ENCODE data around the gene SETBP1. TPM values are rescaled to one million over a fixed set of nuclear protein-coding genes. Genes with fewer than 3 reads are reported as not detected.

The SETBP1 gene
- polyA plus RNA-seq, 2 donors: 1.5 to 1.6 TPM

- Histone ChIP-seq H3K9me3 (ENCODE audit: control insufficient read depth in 2 of 2, insufficient read depth in 1 of 2, low read depth in 1 of 2, low read length in 1 of 2) (no peaks in the 10 kb centered on the region), H3K36me3 (ENCODE audit: control insufficient read depth in 2 of 2, insufficient read depth in 2 of 2, low read length in 1 of 2) (peaks cover 0 to 3% of the 10 kb centered on the region in 2 donors), H3K4me1 (ENCODE audit: control insufficient read depth in 2 of 2, insufficient read depth in 2 of 2, low read length in 1 of 2) (peaks cover 0 to 4% of the 10 kb centered on the region in 2 donors), H3K27me3 (ENCODE audit: control insufficient read depth in 1 of 2, insufficient read depth in 2 of 2, low read length in 2 of 2) (no peaks in the 10 kb centered on the region), H3K4me3 (ENCODE audit: low read depth in 1 of 2, low read length in 2 of 2) (no peak overlapping the region), H3K27ac (ENCODE audit: low read depth in 2 of 2, low read length in 1 of 2) (no peak overlapping the region)
- WGBS, 2 donors: 61 to 69% methylated on average over 13 of the region's 13 CpGs
Measured at GRCh38 chr18:45008694-45009413, 328.2 kb downstream of the SETBP1 start.

- Histone ChIP-seq H3K9me3 (ENCODE audit: control insufficient read depth in 2 of 2, insufficient read depth in 1 of 2, low read depth in 1 of 2, low read length in 1 of 2) (no peaks in the 10 kb centered on the region), H3K4me3 (ENCODE audit: low read depth in 1 of 2, low read length in 2 of 2) (no peak overlapping the region), H3K36me3 (ENCODE audit: control insufficient read depth in 2 of 2, insufficient read depth in 2 of 2, low read length in 1 of 2) (peaks cover 0 to 3% of the 10 kb centered on the region in 2 donors), H3K27me3 (ENCODE audit: control insufficient read depth in 1 of 2, insufficient read depth in 2 of 2, low read length in 2 of 2) (no peaks in the 10 kb centered on the region), H3K4me1 (ENCODE audit: control insufficient read depth in 2 of 2, insufficient read depth in 2 of 2, low read length in 1 of 2) (peaks cover 0 to 8% of the 10 kb centered on the region in 2 donors), H3K27ac (ENCODE audit: low read depth in 2 of 2, low read length in 1 of 2) (no peak overlapping the region)
- 70 to 73% methylated on average over 5 of the region's 5 CpGs for WGBS, 2 donors
Measured at GRCh38 chr18:45009756-45010155, 329.1 kb downstream of the SETBP1 start.

DNA sequence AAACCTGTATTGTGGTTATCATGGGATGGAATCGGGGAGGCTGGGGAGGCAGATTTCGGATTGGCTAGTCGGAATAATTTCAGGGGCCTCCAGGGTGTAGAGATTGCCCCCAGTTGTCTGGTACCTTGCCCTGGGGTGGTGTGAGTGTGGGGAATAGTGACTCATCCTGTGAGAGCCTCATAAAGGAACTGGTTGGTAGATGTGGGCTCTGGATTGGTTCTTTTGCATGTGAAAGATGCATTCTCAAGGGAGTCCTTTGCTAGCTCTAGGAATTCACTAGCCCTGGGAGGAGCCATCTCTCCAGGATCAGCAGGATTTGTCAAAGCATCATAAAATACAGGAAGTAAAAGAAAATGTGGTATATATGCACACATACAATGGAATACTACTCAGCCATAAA, 331.6 kb downstream of the SETBP1 start:
- WGBS, 2 donors: 91 to 93% methylated on average over 3 of the region's 3 CpGs
- Histone ChIP-seq H3K4me1 (ENCODE audit: control insufficient read depth in 2 of 2, insufficient read depth in 2 of 2, low read length in 1 of 2) (peaks cover 0 to 11% of the 10 kb centered on the region in 2 donors), H3K27me3 (ENCODE audit: control insufficient read depth in 1 of 2, insufficient read depth in 2 of 2, low read length in 2 of 2) (no peaks in the 10 kb centered on the region), H3K9me3 (ENCODE audit: control insufficient read depth in 2 of 2, insufficient read depth in 1 of 2, low read depth in 1 of 2, low read length in 1 of 2) (no peaks in the 10 kb centered on the region), H3K36me3 (ENCODE audit: control insufficient read depth in 2 of 2, insufficient read depth in 2 of 2, low read length in 1 of 2) (peaks cover 0 to 3% of the 10 kb centered on the region in 2 donors), H3K27ac (ENCODE audit: low read depth in 2 of 2, low read length in 1 of 2) (no peak overlapping the region), H3K4me3 (ENCODE audit: low read depth in 1 of 2, low read length in 2 of 2) (no peak overlapping the region)

DNA sequence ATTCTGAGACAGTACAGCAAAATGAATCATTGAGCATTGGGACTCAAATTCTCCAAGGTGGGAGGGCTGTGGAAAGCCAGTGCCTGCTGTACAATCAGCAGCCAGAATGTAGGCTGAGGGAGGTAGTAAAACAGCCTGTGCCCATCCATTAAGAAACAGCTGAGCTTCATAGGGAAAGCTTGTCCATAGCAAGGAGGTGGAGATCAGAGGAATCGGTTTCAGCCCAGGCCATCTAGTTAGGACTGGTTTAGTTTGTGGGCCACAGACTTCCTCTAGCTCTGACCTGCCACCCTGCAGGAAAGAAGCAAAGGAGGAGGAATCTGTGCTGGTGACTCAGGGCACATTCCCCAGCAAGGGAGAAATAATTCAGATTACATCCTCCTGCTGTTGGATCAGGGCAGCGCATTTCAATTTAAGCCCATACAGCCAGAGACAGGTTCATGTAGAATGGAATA, 333.4 kb downstream of the SETBP1 start:
- no peaks in the 10 kb centered on the region for H3K36me3 ChIP-seq (ENCODE audit: control insufficient read depth in 2 of 2, insufficient read depth in 2 of 2, low read length in 1 of 2)
- 53 to 78% methylated on average over 2 of the region's 2 CpGs for WGBS, 2 donors
- H3K27me3 ChIP-seq (ENCODE audit: control insufficient read depth in 1 of 2, insufficient read depth in 2 of 2, low read length in 2 of 2): no peaks in the 10 kb centered on the region
- H3K4me1 ChIP-seq (ENCODE audit: control insufficient read depth in 2 of 2, insufficient read depth in 2 of 2, low read length in 1 of 2): peaks cover 0 to 10% of the 10 kb centered on the region in 2 donors
- H3K4me3 ChIP-seq (ENCODE audit: low read depth in 1 of 2, low read length in 2 of 2): no peak overlapping the region
- H3K9me3 ChIP-seq (ENCODE audit: control insufficient read depth in 2 of 2, insufficient read depth in 1 of 2, low read depth in 1 of 2, low read length in 1 of 2): no peaks in the 10 kb centered on the region
- peak overlapping the region; percentile 37 to 55 for H3K27ac ChIP-seq (ENCODE audit: low read depth in 2 of 2, low read length in 1 of 2)

DNA sequence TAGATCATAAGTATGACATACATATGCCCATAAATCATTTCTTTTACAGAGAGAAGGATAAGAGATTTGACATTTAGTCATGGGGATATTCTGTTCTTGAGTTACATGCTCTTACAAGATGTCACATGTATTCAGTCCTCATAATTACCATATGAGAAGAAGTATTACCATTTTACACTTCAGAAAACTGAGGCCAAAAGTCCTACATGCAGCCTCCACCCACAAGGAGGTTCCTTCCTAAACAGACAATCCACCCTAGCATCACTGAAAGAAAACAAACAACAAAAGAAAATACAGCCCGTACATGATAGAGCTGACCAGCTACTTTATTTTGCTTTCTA, 335.1 kb downstream of the SETBP1 start:
- WGBS, 2 donors: 22 to 38% methylated on average over 1 of the region's 1 CpG

DNA sequence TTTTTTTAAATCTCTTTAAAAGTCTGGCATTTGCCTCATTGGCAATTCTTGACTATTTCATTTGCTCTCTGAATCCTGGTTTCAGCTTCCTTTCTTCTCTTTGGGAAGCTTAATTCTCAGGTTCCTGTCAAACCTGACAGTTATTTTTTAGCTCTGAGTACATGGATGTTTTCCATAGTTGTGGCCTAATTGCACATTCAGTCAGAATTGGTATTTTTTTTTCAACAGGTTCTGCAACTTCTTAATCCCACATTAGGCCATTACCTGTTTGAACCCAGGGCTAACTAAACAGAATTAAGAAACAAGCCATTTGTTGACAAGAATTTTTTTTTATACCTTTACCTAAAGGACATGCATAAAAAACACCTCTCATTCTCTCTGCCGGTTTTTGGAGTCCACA, 338.8 kb downstream of the SETBP1 start:
- no peaks in the 10 kb centered on the region for H3K27me3 ChIP-seq (ENCODE audit: control insufficient read depth in 1 of 2, insufficient read depth in 2 of 2, low read length in 2 of 2)
- no peaks in the 10 kb centered on the region for H3K9me3 ChIP-seq (ENCODE audit: control insufficient read depth in 2 of 2, insufficient read depth in 1 of 2, low read depth in 1 of 2, low read length in 1 of 2)
- 52 to 71% methylated on average over 1 of the region's 1 CpG for WGBS, 2 donors
- no peak overlapping the region for H3K4me3 ChIP-seq (ENCODE audit: low read depth in 1 of 2, low read length in 2 of 2)
- no peaks in the 10 kb centered on the region for H3K36me3 ChIP-seq (ENCODE audit: control insufficient read depth in 2 of 2, insufficient read depth in 2 of 2, low read length in 1 of 2)
- H3K4me1 ChIP-seq (ENCODE audit: control insufficient read depth in 2 of 2, insufficient read depth in 2 of 2, low read length in 1 of 2): peaks cover 0 to 4% of the 10 kb centered on the region in 2 donors
- H3K27ac ChIP-seq (ENCODE audit: low read depth in 2 of 2, low read length in 1 of 2): peak overlapping the region in 1 of 2 donors; percentile 69

More for the DNA sequence above, 335.1 kb downstream of the SETBP1 start:
- H3K9me3 ChIP-seq (ENCODE audit: control insufficient read depth in 2 of 2, insufficient read depth in 1 of 2, low read depth in 1 of 2, low read length in 1 of 2): no peaks in the 10 kb centered on the region
- H3K36me3 ChIP-seq (ENCODE audit: control insufficient read depth in 2 of 2, insufficient read depth in 2 of 2, low read length in 1 of 2): no peaks in the 10 kb centered on the region
- no peaks in the 10 kb centered on the region for H3K27me3 ChIP-seq (ENCODE audit: control insufficient read depth in 1 of 2, insufficient read depth in 2 of 2, low read length in 2 of 2)
- no peak overlapping the region for H3K4me3 ChIP-seq (ENCODE audit: low read depth in 1 of 2, low read length in 2 of 2)
- H3K4me1 ChIP-seq (ENCODE audit: control insufficient read depth in 2 of 2, insufficient read depth in 2 of 2, low read length in 1 of 2): peaks cover 0 to 9% of the 10 kb centered on the region in 2 donors
- peak overlapping the region; percentile 57 to 76 for H3K27ac ChIP-seq (ENCODE audit: low read depth in 2 of 2, low read length in 1 of 2)

- no peaks in the 10 kb centered on the region for H3K27me3 ChIP-seq (ENCODE audit: control insufficient read depth in 1 of 2, insufficient read depth in 2 of 2, low read length in 2 of 2)
- no peak overlapping the region for H3K4me3 ChIP-seq (ENCODE audit: low read depth in 1 of 2, low read length in 2 of 2)
- WGBS, 2 donors: 85 to 89% methylated on average over 5 of the region's 5 CpGs
- H3K27ac ChIP-seq (ENCODE audit: low read depth in 2 of 2, low read length in 1 of 2): no peak overlapping the region
- H3K9me3 ChIP-seq (ENCODE audit: control insufficient read depth in 2 of 2, insufficient read depth in 1 of 2, low read depth in 1 of 2, low read length in 1 of 2): no peaks in the 10 kb centered on the region
- no peaks in the 10 kb centered on the region for H3K36me3 ChIP-seq (ENCODE audit: control insufficient read depth in 2 of 2, insufficient read depth in 2 of 2, low read length in 1 of 2)
- peaks cover 0 to 2% of the 10 kb centered on the region in 2 donors for H3K4me1 ChIP-seq (ENCODE audit: control insufficient read depth in 2 of 2, insufficient read depth in 2 of 2, low read length in 1 of 2)
Measured at GRCh38 chr18:45023519-45023918, 342.8 kb downstream of the SETBP1 start.

- H3K27ac ChIP-seq (ENCODE audit: low read depth in 2 of 2, low read length in 1 of 2): no peak overlapping the region
- WGBS, 2 donors: 80 to 81% methylated on average over 4 of the region's 4 CpGs
- H3K4me3 ChIP-seq (ENCODE audit: low read depth in 1 of 2, low read length in 2 of 2): no peak overlapping the region
- no peaks in the 10 kb centered on the region for H3K9me3 ChIP-seq (ENCODE audit: control insufficient read depth in 2 of 2, insufficient read depth in 1 of 2, low read depth in 1 of 2, low read length in 1 of 2)
- H3K36me3 ChIP-seq (ENCODE audit: control insufficient read depth in 2 of 2, insufficient read depth in 2 of 2, low read length in 1 of 2): no peaks in the 10 kb centered on the region
- H3K4me1 ChIP-seq (ENCODE audit: control insufficient read depth in 2 of 2, insufficient read depth in 2 of 2, low read length in 1 of 2): no peaks in the 10 kb centered on the region
- H3K27me3 ChIP-seq (ENCODE audit: control insufficient read depth in 1 of 2, insufficient read depth in 2 of 2, low read length in 2 of 2): no peaks in the 10 kb centered on the region
Measured at GRCh38 chr18:45024357-45025088, 343.8 kb downstream of the SETBP1 start.

- no peaks in the 10 kb centered on the region for H3K9me3 ChIP-seq (ENCODE audit: control insufficient read depth in 2 of 2, insufficient read depth in 1 of 2, low read depth in 1 of 2, low read length in 1 of 2)
- no peak overlapping the region for H3K27ac ChIP-seq (ENCODE audit: low read depth in 2 of 2, low read length in 1 of 2)
- H3K27me3 ChIP-seq (ENCODE audit: control insufficient read depth in 1 of 2, insufficient read depth in 2 of 2, low read length in 2 of 2): no peaks in the 10 kb centered on the region
- no peaks in the 10 kb centered on the region for H3K36me3 ChIP-seq (ENCODE audit: control insufficient read depth in 2 of 2, insufficient read depth in 2 of 2, low read length in 1 of 2)
- WGBS, 2 donors: 76 to 92% methylated on average over 4 of the region's 4 CpGs
- H3K4me1 ChIP-seq (ENCODE audit: control insufficient read depth in 2 of 2, insufficient read depth in 2 of 2, low read length in 1 of 2): no peaks in the 10 kb centered on the region
- no peak overlapping the region for H3K4me3 ChIP-seq (ENCODE audit: low read depth in 1 of 2, low read length in 2 of 2)
Measured at GRCh38 chr18:45025089-45025450, 344.4 kb downstream of the SETBP1 start.
